ENCODE data around the gene KDELR3.

- TF ChIP-seq FOXP2 (optimal IDR thresholded peaks at IDR 0.05; ENCODE audit: borderline replicate concordance, extremely low read depth, extremely low read length, insufficient read depth) (no peak), TAF1 (IDR thresholded peaks at IDR 0.05; ENCODE audit: borderline replicate concordance, insufficient read depth, low read length) (no peak), REST (IDR thresholded peaks at IDR 0.05; ENCODE audit: insufficient read depth in 1 of 2, low read depth in 2 of 2, low read length in 2 of 2) (no peak), POLR2AphosphoS5 (IDR thresholded peaks at IDR 0.05; ENCODE audit: low read depth, low read length) (no peak; the same call in 1 of the 2 replicates), SIN3A (IDR thresholded peaks at IDR 0.05; ENCODE audit: borderline replicate concordance, insufficient read depth, low read length) (no peak)
These were observed 21.8 kb downstream of the KDELR3 start for GRCh38 chr22:38489561-38490145.
